Measurements from ENCODE around the gene ZBTB21. TPM values are rescaled to one million over a fixed set of nuclear protein-coding genes. Genes with fewer than 3 reads are reported as not detected.

ZBTB21 gene
- total RNA-seq, 2 experiments from 2014 or later = 23.6 to 24.1 TPM

DNA sequence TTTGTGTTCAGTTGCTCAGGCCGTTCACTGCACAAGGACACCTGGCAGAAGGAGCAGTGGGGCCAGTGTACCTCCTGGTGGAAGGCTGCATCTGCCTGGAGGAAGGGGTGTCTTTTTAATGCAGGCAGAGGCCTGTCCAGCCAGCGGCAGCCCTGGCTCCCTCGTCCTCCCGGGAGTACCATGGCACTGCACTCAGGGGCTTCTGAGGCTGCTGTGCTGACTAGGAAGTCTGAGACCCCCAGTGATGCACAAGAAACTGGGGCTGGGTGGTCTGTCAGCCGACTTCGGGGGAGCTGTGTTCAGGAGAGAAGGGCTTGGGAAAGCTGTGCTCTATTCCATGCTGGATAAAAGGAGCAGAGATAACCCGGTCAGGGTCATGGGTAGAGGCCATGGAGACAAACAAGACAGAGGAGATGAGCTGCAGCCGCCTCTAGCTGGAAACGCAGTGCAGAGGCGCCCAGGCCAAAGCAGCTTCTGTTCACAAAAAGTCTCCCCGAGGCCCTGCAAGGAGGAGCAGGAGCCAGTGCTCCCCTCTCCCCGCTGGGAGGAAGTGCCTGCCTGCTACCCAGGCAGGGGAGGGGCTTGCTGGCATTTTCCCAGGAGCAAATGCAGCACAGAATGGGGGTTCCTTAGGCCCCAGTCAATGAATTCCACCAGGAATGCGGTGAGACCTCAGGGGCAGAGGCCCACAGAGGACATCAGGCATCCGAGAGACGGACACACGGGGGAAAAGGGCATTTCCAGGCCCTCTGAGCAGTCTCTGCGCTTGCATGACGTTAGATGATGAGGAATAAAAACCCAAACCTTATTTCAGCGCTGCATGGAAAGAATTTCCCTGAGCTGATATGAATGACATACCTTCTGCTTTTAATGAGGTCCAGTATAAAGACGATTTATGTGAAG, 39.2 kb downstream of the ZBTB21 start:
- Mint-ChIP-seq H3K9me3 (no peaks in the 10 kb centered on the region), H3K27me3 (no peaks in the 10 kb centered on the region), H3K36me3 (no peaks in the 10 kb centered on the region), H3K4me3 (no peak overlapping the region), H3K4me1 (ENCODE audit: low read depth) (peaks cover 11% of the 10 kb centered on the region), H3K27ac (no peak overlapping the region)
- no peak for DNase-seq
- intact Hi-C loops (cut with micrococcal nuclease) = loop anchor here (10.0 kb wide), 1 partner anchor 144 kb away; no protein-coding TSS in a partner anchor
- ChIA-PET POLR2A (no interaction called here), CTCF (no interaction called here)

DNA sequence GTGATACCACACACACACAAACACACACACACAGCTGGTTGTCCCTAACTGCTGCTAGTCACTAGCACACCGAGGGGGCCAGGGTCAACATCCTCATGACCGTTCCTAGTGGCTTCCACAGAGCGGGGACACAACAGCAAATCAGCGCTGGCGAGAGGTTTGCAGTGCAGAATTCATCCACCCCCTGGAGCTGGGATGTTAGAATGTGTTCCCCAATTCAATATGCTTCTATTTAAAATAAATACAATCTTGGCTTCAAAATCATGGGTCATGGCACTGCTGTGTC, 40.1 kb downstream of the ZBTB21 start:
- Mint-ChIP-seq H3K4me1 (ENCODE audit: low read depth) (peaks cover 11% of the 10 kb centered on the region), H3K9me3 (no peaks in the 10 kb centered on the region), H3K36me3 (no peaks in the 10 kb centered on the region), H3K27me3 (no peaks in the 10 kb centered on the region), H3K27ac (no peak overlapping the region), H3K4me3 (no peak overlapping the region)
- POLR2A ChIA-PET = interaction anchor here (0.5 kb wide), 1 partner anchor 102 kb away, joined by 4 read pairs; no protein-coding TSS in a partner anchor
- CTCF ChIA-PET = interaction anchor here (0.7 kb wide), 1 partner anchor 138 kb away, joined by 3 read pairs; no protein-coding TSS in a partner anchor
- intact Hi-C loops (cut with micrococcal nuclease) = loop anchor here (10.0 kb wide), 1 partner anchor 145 kb away; no protein-coding TSS in a partner anchor
- no peak for DNase-seq

DNA sequence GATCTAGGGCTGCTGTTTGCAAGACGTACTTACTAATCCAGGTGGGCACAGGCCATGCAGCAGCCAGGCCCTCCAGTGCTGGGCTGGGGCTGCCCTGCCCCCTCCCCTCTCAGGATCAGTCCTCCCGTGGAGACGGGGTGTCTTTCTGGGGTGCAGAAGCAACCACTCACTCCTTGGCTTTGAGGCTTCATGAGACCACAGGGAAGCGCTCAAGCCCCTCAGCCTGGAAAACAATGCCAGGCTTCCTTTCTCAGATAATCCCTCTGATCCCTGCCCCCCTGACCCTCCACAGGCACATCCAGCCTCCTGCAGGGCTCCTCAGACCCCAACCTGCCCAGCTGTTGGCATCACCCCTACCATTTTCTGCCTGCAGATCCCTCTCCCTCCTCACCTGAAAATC, 42.5 kb downstream of the ZBTB21 start:
- no peak for DNase-seq

DNA sequence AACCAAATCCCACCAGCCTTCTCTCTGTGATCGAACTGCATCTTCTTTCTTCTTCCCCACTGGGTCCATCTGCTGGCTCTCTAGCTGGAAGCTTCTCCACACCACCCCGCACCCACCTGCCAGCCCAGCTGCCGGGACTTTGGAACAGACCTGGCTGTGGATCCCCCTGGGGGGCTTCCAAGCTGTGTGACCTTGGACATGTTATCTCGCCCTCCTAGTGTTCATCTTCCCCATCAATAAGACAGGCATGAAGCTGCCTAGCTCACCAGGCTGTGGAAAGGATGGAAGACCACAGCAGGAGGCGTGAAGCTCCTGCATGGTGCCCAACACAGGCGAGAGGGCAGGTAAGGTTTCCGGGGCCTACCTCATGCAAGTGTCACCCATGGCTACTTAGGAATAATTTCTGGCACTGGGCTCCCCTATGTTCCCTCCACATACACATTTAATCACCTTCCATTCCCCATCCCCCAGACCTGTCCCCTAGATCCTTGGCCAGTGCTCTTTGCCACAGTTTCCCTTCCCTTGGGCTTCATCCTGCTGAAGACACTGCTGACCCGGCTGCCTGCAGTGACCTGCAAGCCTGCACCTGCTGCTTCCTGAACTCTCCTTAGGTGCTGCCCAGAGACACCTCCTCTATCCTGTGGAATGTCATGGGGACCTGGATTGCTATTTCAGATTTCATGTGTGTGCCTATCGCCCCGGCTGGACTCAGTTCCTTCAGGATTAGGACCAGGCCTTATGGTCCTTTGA, 43.1 kb downstream of the ZBTB21 start:
- H3K4me3 Mint-ChIP-seq = no peak overlapping the region
- ChIA-PET CTCF (no interaction called here), POLR2A (no interaction called here)
- no peaks in the 10 kb centered on the region for H3K36me3 Mint-ChIP-seq
- H3K9me3 Mint-ChIP-seq = no peaks in the 10 kb centered on the region
- H3K4me1 Mint-ChIP-seq (ENCODE audit: low read depth) = no peaks in the 10 kb centered on the region
- DNase-seq = no peak
- H3K27ac Mint-ChIP-seq = no peak overlapping the region
- intact Hi-C loops (cut with micrococcal nuclease) = no loop called here
- peaks cover 6% of the 10 kb centered on the region for H3K27me3 Mint-ChIP-seq

More for the DNA sequence above, 42.5 kb downstream of the ZBTB21 start:
- ChIA-PET CTCF (no interaction called here), POLR2A (no interaction called here)
- Mint-ChIP-seq H3K36me3 (no peaks in the 10 kb centered on the region), H3K9me3 (no peaks in the 10 kb centered on the region), H3K27ac (no peak overlapping the region), H3K27me3 (peaks cover under 1% of the 10 kb centered on the region), H3K4me3 (no peak overlapping the region), H3K4me1 (ENCODE audit: low read depth) (no peaks in the 10 kb centered on the region)
- intact Hi-C loops (cut with micrococcal nuclease) = no loop called here

DNA sequence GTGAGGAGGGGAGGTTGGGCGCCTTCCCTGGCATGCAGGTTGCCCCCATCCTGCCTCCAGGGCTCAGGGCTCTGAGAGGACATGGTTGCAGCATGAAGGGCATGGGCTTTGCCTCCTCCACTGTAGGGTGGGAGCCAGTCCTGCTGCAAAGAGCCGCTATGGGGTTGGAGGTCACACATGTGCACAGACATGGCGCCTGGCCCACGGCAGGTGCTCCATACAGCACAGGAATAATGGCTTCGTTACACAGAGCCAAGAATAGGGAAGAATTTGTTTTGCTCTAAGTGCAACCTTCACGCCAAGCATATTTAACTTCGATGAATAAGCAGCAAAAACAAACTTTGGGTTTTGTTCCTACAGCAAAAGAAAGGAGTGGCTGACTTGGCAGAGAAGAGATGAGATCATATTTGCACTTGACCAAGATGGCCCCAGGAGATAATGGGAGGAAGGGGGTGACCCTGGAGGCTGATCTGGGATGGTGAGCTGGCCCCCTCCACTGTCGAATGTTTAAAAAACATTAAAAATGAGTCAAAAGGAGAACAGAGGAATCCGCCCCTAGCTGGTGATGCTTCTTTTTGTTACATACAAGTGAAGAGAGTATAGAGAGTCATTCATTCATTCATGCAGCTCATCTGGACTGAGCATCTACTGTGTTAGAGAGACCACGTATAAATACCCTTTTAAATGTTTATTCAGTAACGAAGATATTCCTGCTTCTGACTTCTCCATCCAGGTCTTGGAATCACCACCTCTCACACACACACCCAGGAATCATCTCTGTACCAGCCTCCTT, 43.9 kb downstream of the ZBTB21 start:
- no peaks in the 10 kb centered on the region for H3K9me3 Mint-ChIP-seq
- H3K4me1 Mint-ChIP-seq (ENCODE audit: low read depth) = no peaks in the 10 kb centered on the region
- peaks cover 10% of the 10 kb centered on the region for H3K27me3 Mint-ChIP-seq
- intact Hi-C loops (cut with micrococcal nuclease) = no loop called here
- no peak overlapping the region for H3K27ac Mint-ChIP-seq
- CTCF ChIA-PET = no interaction called here
- no peaks in the 10 kb centered on the region for H3K36me3 Mint-ChIP-seq
- no peak overlapping the region for H3K4me3 Mint-ChIP-seq
- POLR2A ChIA-PET = no interaction called here
- DNase-seq = no peak

DNA sequence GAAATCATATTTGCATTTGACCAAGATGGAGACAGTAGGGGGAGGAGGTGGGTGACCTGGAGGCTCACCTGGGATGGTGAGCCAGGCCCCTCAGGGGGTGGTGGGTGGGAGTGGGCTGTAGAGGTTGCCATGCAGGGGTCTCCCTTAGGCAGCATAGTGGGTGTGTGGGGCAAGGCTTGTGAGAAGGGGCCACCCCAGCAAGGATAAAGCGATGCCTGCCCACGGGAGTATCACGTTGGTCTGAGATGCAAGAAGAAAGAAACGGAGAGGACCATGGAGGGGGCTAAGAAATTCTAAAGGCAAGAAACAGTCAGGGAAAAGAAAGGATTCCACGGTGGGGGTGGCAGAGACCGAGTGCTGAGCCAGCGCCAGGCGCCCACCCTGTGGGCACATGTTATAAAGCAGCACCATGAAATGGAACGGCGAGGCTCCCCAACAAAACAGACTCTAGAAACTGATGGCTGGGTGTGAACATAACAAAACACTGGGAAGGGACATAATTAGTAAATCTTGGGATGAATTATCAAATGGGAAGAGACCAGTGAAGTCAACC, 44.6 kb downstream of the ZBTB21 start:
- Mint-ChIP-seq H3K27ac (no peak overlapping the region), H3K4me1 (ENCODE audit: low read depth) (no peaks in the 10 kb centered on the region), H3K4me3 (no peak overlapping the region), H3K36me3 (no peaks in the 10 kb centered on the region), H3K9me3 (no peaks in the 10 kb centered on the region), H3K27me3 (peaks cover 13% of the 10 kb centered on the region)
- intact Hi-C loops (cut with micrococcal nuclease) = no loop called here
- DNase-seq = no peak
- POLR2A ChIA-PET = no interaction called here
- CTCF ChIA-PET = no interaction called here

DNA sequence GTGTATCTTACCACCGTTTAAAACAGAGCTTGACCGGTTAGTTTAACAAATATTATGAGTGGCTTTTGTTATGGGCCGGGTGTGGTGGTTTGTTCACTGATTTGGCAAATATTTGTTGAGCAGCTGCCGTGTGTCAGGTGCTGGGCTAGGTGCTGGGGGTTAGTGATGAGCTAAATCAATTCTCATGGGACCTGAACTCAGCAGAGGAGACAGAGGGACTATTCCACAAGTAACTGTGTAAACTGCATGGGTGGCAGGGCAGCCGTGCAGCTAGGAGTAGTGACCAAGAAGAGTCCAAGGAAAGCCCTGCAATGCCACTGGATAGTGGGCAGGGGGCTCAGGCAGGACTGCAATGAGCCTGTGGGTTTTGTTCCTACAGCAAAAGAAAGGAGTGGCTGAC, 45.1 kb downstream of the ZBTB21 start:
- H3K9me3 Mint-ChIP-seq = no peaks in the 10 kb centered on the region
- no peak overlapping the region for H3K4me3 Mint-ChIP-seq
- intact Hi-C loops (cut with micrococcal nuclease) = no loop called here
- H3K27me3 Mint-ChIP-seq = peaks cover 15% of the 10 kb centered on the region
- ChIA-PET CTCF (no interaction called here), POLR2A (no interaction called here)
- no peaks in the 10 kb centered on the region for H3K4me1 Mint-ChIP-seq (ENCODE audit: low read depth)
- no peak overlapping the region for H3K27ac Mint-ChIP-seq
- no peak for DNase-seq
- no peaks in the 10 kb centered on the region for H3K36me3 Mint-ChIP-seq

DNA sequence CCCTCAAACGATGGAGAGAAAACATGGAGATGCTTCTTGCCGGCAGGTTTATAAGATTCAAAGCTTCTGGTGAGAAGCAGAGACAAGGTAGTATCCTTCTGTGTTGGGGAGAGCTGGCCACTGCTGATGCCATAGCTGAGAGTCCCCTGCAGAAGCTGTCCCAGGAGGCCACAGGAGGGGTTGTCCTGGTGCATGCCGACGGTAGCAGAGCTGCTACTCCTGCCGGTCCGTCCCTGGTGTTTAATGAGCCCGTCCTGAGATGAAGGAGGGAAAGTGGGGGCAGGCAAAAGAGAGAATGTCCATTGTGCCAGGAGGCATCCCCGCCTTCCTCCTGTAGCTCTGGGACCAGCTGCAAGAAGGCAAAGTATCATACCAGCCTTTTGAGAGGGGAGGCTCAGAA, 46.0 kb downstream of the ZBTB21 start:
- Mint-ChIP-seq H3K4me1 (ENCODE audit: low read depth) (no peaks in the 10 kb centered on the region), H3K27ac (no peak overlapping the region)

DNA sequence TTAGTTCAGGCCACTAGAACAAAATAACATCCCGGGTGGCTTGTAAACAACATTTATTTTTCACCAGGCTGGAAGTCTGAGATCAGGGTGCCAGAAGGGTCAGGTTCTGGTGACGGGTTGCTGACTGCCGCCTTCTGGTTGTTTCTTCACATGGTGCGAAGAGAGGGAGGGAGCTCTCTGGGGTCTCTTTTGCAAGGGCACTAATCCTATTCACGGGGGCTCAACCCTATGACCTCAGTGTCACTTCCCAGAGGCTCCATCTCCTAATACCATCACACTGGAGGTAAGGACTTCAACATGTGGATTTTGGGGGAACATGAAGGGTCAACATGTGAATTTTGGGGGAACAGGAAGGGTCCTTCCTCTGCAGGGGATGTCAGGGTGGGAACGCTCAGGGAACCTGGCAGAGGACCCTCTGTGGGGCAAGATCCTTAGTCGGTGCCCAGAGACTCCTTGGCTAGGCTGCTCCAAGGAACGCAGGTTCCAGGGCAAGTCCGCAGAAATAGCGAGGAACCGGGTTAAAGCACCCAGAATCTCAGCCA, 47.7 kb downstream of the ZBTB21 start:
- Mint-ChIP-seq H3K27ac (no peak overlapping the region), H3K4me3 (no peak overlapping the region), H3K36me3 (no peaks in the 10 kb centered on the region), H3K4me1 (ENCODE audit: low read depth) (no peaks in the 10 kb centered on the region), H3K9me3 (no peaks in the 10 kb centered on the region), H3K27me3 (peaks cover 15% of the 10 kb centered on the region)
- ChIA-PET CTCF (no interaction called here), POLR2A (no interaction called here)
- intact Hi-C loops (cut with micrococcal nuclease) = no loop called here
- no peak for DNase-seq

More for the DNA sequence above, 46.0 kb downstream of the ZBTB21 start:
- no peak overlapping the region for H3K4me3 Mint-ChIP-seq
- H3K36me3 Mint-ChIP-seq = no peaks in the 10 kb centered on the region
- peaks cover 15% of the 10 kb centered on the region for H3K27me3 Mint-ChIP-seq
- H3K9me3 Mint-ChIP-seq = no peaks in the 10 kb centered on the region
- POLR2A ChIA-PET = no interaction called here
- no peak for DNase-seq
- intact Hi-C loops (cut with micrococcal nuclease) = no loop called here
- CTCF ChIA-PET = no interaction called here

DNA sequence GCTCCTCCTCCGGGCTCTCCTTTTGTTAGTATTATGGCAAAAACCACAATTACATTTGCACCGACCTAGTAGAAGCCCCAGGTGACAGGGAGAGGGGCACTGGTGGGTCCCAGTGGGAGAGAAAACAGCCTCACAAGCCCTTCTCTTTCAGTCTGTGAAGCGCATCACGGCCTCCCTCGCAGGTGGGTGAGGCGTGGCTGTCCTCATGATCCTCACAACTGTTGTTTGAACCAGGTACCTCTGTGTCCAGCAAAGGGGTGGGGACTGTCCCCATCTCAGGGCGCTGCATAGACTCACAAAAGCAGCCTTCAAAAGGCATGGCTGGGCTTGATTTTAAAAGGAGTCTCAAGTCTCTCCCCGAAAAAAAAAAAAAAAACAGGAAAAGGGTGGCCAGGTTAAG, 48.4 kb downstream of the ZBTB21 start:
- ChIA-PET POLR2A (no interaction called here), CTCF (no interaction called here)
- H3K27me3 Mint-ChIP-seq = peaks cover 15% of the 10 kb centered on the region
- H3K4me1 Mint-ChIP-seq (ENCODE audit: low read depth) = no peaks in the 10 kb centered on the region
- no peak for DNase-seq
- intact Hi-C loops (cut with micrococcal nuclease) = no loop called here
- no peaks in the 10 kb centered on the region for H3K9me3 Mint-ChIP-seq
- no peaks in the 10 kb centered on the region for H3K36me3 Mint-ChIP-seq
- H3K4me3 Mint-ChIP-seq = no peak overlapping the region
- no peak overlapping the region for H3K27ac Mint-ChIP-seq

DNA sequence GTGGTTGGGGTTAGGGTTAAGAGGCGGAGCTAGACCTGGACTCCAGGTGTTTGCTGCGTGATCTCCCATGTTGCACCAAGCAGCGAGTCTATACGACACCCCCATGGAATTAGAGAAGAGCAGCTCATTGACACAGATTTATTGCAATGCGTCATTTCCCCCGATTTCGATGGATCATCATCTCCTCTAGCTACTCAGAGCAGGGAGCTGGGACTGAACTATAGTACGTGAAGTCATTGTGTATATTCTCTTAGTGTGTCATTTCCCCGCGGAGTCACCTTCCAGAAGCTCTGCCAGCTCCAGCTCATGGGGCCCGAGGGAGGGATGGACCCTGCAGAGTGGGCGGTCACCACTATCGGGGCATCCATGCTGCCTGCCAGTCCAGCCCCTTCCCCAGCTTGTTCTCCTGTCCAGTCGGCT, 48.9 kb downstream of the ZBTB21 start:
- POLR2A ChIA-PET = no interaction called here
- CTCF ChIA-PET = no interaction called here
- no peak overlapping the region for H3K4me3 Mint-ChIP-seq
- H3K27ac Mint-ChIP-seq = no peak overlapping the region
- H3K4me1 Mint-ChIP-seq (ENCODE audit: low read depth) = no peaks in the 10 kb centered on the region
- H3K36me3 Mint-ChIP-seq = no peaks in the 10 kb centered on the region
- H3K27me3 Mint-ChIP-seq = peaks cover 15% of the 10 kb centered on the region
- intact Hi-C loops (cut with micrococcal nuclease) = no loop called here
- no peak for DNase-seq
- H3K9me3 Mint-ChIP-seq = no peaks in the 10 kb centered on the region

DNA sequence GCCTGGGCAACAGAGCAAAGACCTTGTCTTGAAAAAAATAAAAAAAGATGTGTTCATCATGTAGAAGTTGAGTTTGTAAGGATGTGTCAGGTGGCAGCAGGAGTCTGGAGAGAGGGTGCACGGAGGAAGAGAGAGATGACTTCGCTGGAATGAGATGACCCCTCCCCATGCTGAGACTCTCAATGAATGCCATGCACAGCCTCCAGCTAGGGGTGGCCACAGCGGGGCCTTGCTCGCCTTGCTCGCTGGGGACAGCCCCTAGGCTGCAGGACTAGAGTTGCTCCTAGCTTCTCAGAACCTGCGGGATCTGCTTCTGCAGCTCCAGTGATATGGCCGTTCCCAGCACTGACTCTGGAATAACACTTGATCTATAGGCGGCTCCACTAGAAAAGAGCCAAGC, 49.8 kb downstream of the ZBTB21 start:
- H3K4me1 Mint-ChIP-seq (ENCODE audit: low read depth) = no peaks in the 10 kb centered on the region
- H3K9me3 Mint-ChIP-seq = no peaks in the 10 kb centered on the region
- no peaks in the 10 kb centered on the region for H3K36me3 Mint-ChIP-seq
- intact Hi-C loops (cut with micrococcal nuclease) = no loop called here
- DNase-seq = no peak
- peaks cover 15% of the 10 kb centered on the region for H3K27me3 Mint-ChIP-seq
- H3K27ac Mint-ChIP-seq = no peak overlapping the region
- H3K4me3 Mint-ChIP-seq = no peak overlapping the region
- POLR2A ChIA-PET = no interaction called here
- CTCF ChIA-PET = no interaction called here

Data from activated CD4-positive, alpha-beta memory T cell treated with anti-CD3 and anti-CD28 coated beads for 36 hours (primary cell).